ENCODE results near the gene EML3. TPM values are rescaled to one million over a fixed set of nuclear protein-coding genes. Genes with fewer than 3 reads are reported as not detected.

The EML3 gene
- polyA plus RNA-seq, 2 of the 4 experiments (the other 2 are of a cell fraction), result 15.2 to 27.2 TPM

DNA sequence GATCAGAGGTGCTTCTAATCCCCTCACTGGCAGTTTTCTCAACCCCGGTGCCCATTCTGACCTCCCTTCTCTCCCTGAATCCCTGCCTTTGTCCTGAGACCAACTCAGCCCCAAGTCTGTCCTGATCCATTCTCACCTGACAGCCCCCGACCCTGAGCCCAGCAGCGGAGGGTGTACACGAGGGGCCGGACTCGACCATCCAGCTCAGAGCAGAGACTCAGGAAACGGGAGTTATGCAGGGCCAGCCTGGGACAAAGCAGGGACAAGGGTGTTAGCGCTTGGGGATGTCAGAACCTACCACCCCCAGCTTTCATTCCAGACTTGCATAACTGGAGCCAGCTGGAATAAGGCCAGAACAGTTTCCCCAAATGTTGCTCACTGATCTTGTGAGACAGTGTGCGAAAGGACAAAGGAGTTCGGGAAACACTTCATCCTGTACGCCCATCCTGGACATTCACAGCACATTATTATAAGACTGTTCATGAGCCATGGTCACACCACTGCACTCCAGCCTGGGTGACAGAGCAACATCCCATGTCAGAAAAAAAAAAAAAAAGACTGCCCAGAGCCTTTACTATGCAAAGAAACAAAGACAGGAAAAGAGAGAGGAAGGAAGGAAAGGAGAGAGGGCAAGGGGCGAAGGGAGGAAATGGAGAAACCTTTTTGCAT, 35.4 kb downstream of the EML3 start:
- DNase-seq (ENCODE audit: low read depth in 1 of 2, low spot score in 1 of 2) (no peak), FAIRE-seq (no peak), ATAC-seq (no peak)
- Histone ChIP-seq H3K4me3 (no peak overlapping the region), H3K4me1 (peaks cover 15% of the 10 kb centered on the region), H3K4me2 (no peak overlapping the region), H3K9me3 (no peaks in the 10 kb centered on the region), H3K27ac (no peak overlapping the region)
- CTCF ChIA-PET, result interaction anchor here (0.8 to 3.0 kb wide), 8 partner anchors 11 to 182 kb away, joined by 3 to 10 read pairs (median 6); partner anchors contain the start of gene TUT1
- POLR2A ChIA-PET, result no interaction called here
- WGBS (ENCODE audit: missing lambda C conversion rate), result 86% methylated on average over 12 of the region's 12 CpGs
- no peak for TF ChIP-seq EP300 (IDR thresholded peaks at IDR 0.05)
- TF ChIP-seq FOSL2 (IDR thresholded peaks at IDR 0.05), result no peak
- no peak for TF ChIP-seq FOSL2 (CRISPR knock-in tag; IDR thresholded peaks at IDR 0.05)
- no peak for TF ChIP-seq CBX2 (IDR thresholded peaks at IDR 0.05; ENCODE audit: borderline replicate concordance, low read depth)
- TF ChIP-seq JUNB (IDR thresholded peaks at IDR 0.05), result no peak
- no peak for TF ChIP-seq RNF2 (IDR thresholded peaks at IDR 0.05; ENCODE audit: borderline replicate concordance, low read depth)
- no peak for TF ChIP-seq HDAC2 (IDR thresholded peaks at IDR 0.05)
- TF ChIP-seq SMC3 (IDR thresholded peaks at IDR 0.05), result no peak
- TF ChIP-seq HOXA7 (CRISPR knock-in tag; IDR thresholded peaks at IDR 0.05), result no peak
- TF ChIP-seq, protein P1, sequence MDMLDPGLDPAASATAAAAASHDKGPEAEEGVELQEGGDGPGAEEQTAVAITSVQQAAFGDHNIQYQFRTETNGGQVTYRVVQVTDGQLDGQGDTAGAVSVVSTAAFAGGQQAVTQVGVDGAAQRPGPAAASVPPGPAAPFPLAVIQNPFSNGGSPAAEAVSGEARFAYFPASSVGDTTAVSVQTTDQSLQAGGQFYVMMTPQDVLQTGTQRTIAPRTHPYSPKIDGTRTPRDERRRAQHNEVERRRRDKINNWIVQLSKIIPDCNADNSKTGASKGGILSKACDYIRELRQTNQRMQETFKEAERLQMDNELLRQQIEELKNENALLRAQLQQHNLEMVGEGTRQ (IDR thresholded peaks at IDR 0.05), result no peak
- TF ChIP-seq ATOH8 (CRISPR knock-in tag; IDR thresholded peaks at IDR 0.05; ENCODE audit: low read depth), result no peak
- no peak for TF ChIP-seq CBX8 (IDR thresholded peaks at IDR 0.05)
- TF ChIP-seq TFCP2L1 (CRISPR knock-in tag; IDR thresholded peaks at IDR 0.05), result no peak
- TF ChIP-seq, protein P2, sequence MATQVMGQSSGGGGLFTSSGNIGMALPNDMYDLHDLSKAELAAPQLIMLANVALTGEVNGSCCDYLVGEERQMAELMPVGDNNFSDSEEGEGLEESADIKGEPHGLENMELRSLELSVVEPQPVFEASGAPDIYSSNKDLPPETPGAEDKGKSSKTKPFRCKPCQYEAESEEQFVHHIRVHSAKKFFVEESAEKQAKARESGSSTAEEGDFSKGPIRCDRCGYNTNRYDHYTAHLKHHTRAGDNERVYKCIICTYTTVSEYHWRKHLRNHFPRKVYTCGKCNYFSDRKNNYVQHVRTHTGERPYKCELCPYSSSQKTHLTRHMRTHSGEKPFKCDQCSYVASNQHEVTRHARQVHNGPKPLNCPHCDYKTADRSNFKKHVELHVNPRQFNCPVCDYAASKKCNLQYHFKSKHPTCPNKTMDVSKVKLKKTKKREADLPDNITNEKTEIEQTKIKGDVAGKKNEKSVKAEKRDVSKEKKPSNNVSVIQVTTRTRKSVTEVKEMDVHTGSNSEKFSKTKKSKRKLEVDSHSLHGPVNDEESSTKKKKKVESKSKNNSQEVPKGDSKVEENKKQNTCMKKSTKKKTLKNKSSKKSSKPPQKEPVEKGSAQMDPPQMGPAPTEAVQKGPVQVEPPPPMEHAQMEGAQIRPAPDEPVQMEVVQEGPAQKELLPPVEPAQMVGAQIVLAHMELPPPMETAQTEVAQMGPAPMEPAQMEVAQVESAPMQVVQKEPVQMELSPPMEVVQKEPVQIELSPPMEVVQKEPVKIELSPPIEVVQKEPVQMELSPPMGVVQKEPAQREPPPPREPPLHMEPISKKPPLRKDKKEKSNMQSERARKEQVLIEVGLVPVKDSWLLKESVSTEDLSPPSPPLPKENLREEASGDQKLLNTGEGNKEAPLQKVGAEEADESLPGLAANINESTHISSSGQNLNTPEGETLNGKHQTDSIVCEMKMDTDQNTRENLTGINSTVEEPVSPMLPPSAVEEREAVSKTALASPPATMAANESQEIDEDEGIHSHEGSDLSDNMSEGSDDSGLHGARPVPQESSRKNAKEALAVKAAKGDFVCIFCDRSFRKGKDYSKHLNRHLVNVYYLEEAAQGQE (IDR thresholded peaks at IDR 0.05), result no peak

GRCh38 chr11:62575837-62576236, 36.7 kb downstream of the EML3 start:
- no peak overlapping the region for H3K27ac ChIP-seq
- H3K4me2 ChIP-seq, result no peak overlapping the region
- no peak overlapping the region for H3K4me3 ChIP-seq
- DNase-seq (ENCODE audit: low read depth in 1 of 2, low spot score in 1 of 2) (no peak), ATAC-seq (no peak), FAIRE-seq (no peak)
- ChIA-PET POLR2A (interaction anchor here (1.0 to 2.8 kb wide), 2 partner anchors 16 to 25 kb away, joined by 3 to 93 read pairs; partner anchors contain the start of gene TUT1), CTCF (interaction anchor here (0.9 to 2.5 kb wide), 4 partner anchors 10 to 211 kb away, joined by 3 to 11 read pairs (median 7); partner anchors contain the start of gene TUT1)
- H3K4me1 ChIP-seq, result peaks cover 28% of the 10 kb centered on the region
- WGBS (ENCODE audit: missing lambda C conversion rate), result 90% methylated on average over 14 of the region's 14 CpGs
- TF ChIP-seq CHD4 (IDR thresholded peaks at IDR 0.05; ENCODE audit: borderline replicate concordance) (no peak), RNF2 (IDR thresholded peaks at IDR 0.05; ENCODE audit: borderline replicate concordance, low read depth) (no peak), RFX5 (IDR thresholded peaks at IDR 0.05) (no peak), RAD21 (conservative IDR thresholded peaks at IDR 0.05 in 1 of 2, IDR thresholded peaks at IDR 0.05 in 1 of 2) (no peak), FOSL2 (IDR thresholded peaks at IDR 0.05) (no peak), FOSL2 (CRISPR knock-in tag; IDR thresholded peaks at IDR 0.05) (no peak), SMC3 (IDR thresholded peaks at IDR 0.05) (no peak), JUN (IDR thresholded peaks at IDR 0.05) (no peak), ZC3H11A (IDR thresholded peaks at IDR 0.05) (no peak), ZFP36 (IDR thresholded peaks at IDR 0.05; ENCODE audit: borderline replicate concordance, partially characterized antibody) (no peak)
- TF ChIP-seq, protein P1 (IDR thresholded peaks at IDR 0.05), result no peak
- TF ChIP-seq, protein P3, sequence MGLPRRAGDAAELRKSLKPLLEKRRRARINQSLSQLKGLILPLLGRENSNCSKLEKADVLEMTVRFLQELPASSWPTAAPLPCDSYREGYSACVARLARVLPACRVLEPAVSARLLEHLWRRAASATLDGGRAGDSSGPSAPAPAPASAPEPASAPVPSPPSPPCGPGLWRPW (IDR thresholded peaks at IDR 0.05), result no peak
- no peaks in the 10 kb centered on the region for H3K9me3 ChIP-seq

Data from A549 (cell line).